ENCODE results near the gene DOC2A.

- no peak for TF ChIP-seq CTCF (IDR thresholded peaks at IDR 0.05; ENCODE audit: low read length)
- no peak for TF ChIP-seq EZH2 (IDR thresholded peaks at IDR 0.05; ENCODE audit: borderline replicate concordance, low read length)
These were observed 24.6 kb downstream of the DOC2A start for GRCh38 chr16:29986231-29986630.
